Left lung (tissue), 10 donors: ENCODE data around the gene CXXC5. TPM values are rescaled to one million over a fixed set of nuclear protein-coding genes. Genes with fewer than 3 reads are reported as not detected.
A peak's percentile ranks its signal among the peaks of the same experiment; 100 is the strongest.

Experiments used
- ATAC-seq: fragments of 200-7000 bp; cut with Tn5 transposase; one replicate; pipeline ENCODE4 v1.9.1; 2020; ENCODE audit warnings: moderate library complexity
- DNase-seq, 4 donors: peaks; one replicate each; pipeline ENCODE4 v3.0.0-alpha.2; 2013 to 2020
- H3K27ac ChIP-seq, 2 donors: fragments of 200-600 bp; sonication (generic) in 1 of 2; one replicate each; pipeline versions ENCODE4 v1.5.0 to v1.8.0; 2020 to 2021
- H3K27me3 ChIP-seq, 2 donors: fragments of 200-600 bp; sonication (generic) in 1 of 2; one replicate each; pipeline versions ENCODE4 v1.5.0 to v1.8.0; 2020 to 2021
- H3K36me3 ChIP-seq, 2 donors: fragments of 200-600 bp; sonication (generic) in 1 of 2; one replicate each; pipeline versions ENCODE4 v1.5.0 to v1.8.0; 2020 to 2021
- H3K4me1 ChIP-seq, 2 donors: fragments of 200-600 bp; one replicate each; pipeline ENCODE4 v1.8.0; 2021
- H3K4me3 ChIP-seq, 2 donors: fragments of 200-600 bp; sonication (generic) in 1 of 2; one replicate each; pipeline versions ENCODE4 v1.5.0 to v1.8.0; 2020 to 2021; ENCODE audit warnings: mild to moderate bottlenecking in 1 of 2
- H3K9me3 ChIP-seq, 2 donors: fragments of 200-600 bp; sonication (generic) in 1 of 2; one replicate each; pipeline versions ENCODE4 v1.5.0 to v1.8.0; 2020 to 2021
- CTCF ChIP-seq, 2 donors: fragments of 200-600 bp; sonication (generic) in 1 of 2; IDR thresholded peaks; one replicate each; pipeline versions ENCODE4 v1.5.0 to v1.8.0; 2021; ENCODE audit warnings: antibody characterized with exemption in 2 of 2
- intact Hi-C, 2 donors: fragments of 100-400 bp; cut with DNase I; formaldehyde crosslinking; loops; one replicate each; pipeline versions ENCODE4 v1.11.2 to v1.14.2; 2022
- polyA plus RNA-seq, 6 donors: library from polyadenylated mRNA; unstranded; fragments of 120-200 nt; gene quantifications; one replicate each; pipeline ENCODE4 v1.2.1, GENCODE V29; 2013; ENCODE audit not compliant: insufficient read length in 6 of 6
- total RNA-seq, 2 donors: library from RNA; stranded (reverse); fragmentation: NEBNext Ultra II Directional; extraction: Animal tissue kit (Norgen Biotek cat#: 25700); gene quantifications; one replicate each; pipeline ENCODE4 v1.2.1, GENCODE V29; 2021
- donor health status: DM: no; HTN: yes; CAD: no.
- donor health status: DM: no; HTN: no; CAD: no.

The CXXC5 gene
- total and polyA plus RNA-seq, 8 donors = 24.5 to 53.5 (median 40.9) TPM

DNA sequence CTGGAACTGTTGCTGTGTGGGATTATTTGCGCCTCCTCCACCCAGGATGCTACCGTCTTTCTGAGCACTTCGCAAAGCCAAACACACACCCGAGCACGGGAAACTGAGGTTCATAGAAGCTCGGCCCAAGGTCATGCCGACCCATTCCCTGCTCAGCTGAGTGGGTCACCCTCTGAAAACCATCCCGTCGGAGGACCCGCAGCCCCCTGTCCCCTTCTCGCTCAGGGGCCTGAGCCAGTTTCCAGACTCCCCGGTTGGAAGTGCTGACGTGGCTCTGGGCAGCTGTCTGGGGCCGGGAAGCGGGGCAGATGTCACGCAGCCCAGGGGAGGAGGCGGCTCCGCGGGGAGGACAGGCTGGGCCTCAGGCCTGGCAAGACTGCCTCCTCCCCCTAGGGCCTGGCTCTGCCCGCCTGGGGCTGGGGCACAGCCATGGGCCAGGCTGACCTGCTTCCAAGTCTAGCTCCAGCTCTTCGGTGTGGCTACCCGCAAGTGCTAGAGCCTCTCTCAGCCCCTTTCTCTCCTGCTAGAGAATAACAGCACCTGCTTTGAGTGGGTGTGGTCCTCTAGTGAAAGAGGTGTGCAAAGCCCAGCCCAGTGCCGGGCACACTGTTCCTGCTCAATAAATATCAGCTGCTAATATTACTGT is 9.9 kb upstream of the CXXC5 start:
- no peaks in the 10 kb centered on the region for H3K36me3 ChIP-seq
- DNase-seq (peak in 3 of 4 donors; percentile 77 to 92 (median 87)), ATAC-seq (peak; percentile 76)
- no peaks in the 10 kb centered on the region for H3K9me3 ChIP-seq
- no peak for TF ChIP-seq CTCF (IDR thresholded peaks at IDR 0.05)
- peaks cover 35 to 51% of the 10 kb centered on the region in 2 donors for H3K4me1 ChIP-seq
- intact Hi-C loops = loop anchor here (5.0 to 10.0 kb wide), 3 partner anchors 49 to 127 kb away; no protein-coding TSS in a partner anchor
- H3K4me3 ChIP-seq = peak overlapping the region; percentile 29 to 38
- H3K27me3 ChIP-seq = peaks cover 0 to 22% of the 10 kb centered on the region in 2 donors
- H3K27ac ChIP-seq = peak overlapping the region; percentile 75 to 81

DNA sequence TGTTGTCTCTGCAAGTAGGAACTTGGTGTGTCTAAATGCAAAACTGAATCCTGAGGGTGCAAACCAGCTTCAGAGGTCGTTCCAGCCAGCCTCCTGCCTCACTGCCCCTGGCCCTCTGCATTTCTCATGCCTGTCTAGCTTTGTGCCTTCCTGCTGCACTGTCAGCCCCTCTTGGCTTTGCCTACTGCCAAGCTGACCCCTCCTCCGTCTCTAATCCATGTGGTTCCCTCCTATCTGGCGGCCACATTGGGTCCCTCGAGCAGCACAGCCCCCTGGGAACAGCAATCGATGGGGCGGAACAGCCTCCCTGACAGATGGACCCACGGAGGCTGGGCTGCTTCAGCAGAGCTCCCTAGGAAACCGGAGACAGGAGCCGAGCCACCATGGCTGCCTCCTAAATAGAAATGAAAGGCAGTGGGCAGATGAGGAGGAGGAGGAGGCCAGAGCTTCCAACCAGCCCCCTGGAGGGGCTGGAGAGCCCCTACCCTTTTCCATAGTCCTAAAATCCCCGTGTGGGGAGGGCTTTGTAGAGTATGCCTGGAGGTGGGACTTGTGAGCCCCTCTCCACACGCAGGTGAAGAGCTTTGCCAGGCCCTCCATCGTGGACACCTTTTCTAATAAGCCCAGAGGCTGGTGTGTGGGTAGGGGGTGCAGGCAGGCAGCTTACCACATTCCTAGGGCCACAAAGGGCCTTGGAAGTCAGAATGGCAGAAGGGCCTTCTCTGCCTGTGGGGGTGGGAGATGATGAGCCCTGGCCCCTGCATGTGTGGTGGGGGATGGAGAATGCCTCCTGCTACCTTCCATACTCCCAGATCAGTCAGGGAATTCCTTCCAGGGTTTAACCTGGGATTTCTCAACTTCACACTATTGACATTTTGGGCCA is 9.2 kb upstream of the CXXC5 start:
- Histone ChIP-seq H3K27ac (peak overlapping the region; percentile 75 to 81), H3K27me3 (peaks cover 0 to 22% of the 10 kb centered on the region in 2 donors), H3K36me3 (no peaks in the 10 kb centered on the region), H3K9me3 (no peaks in the 10 kb centered on the region), H3K4me3 (no peak overlapping the region), H3K4me1 (peaks cover 35 to 45% of the 10 kb centered on the region in 2 donors)
- intact Hi-C loops = loop anchor here (5.0 to 10.0 kb wide), 3 partner anchors 48 to 126 kb away; no protein-coding TSS in a partner anchor
- ATAC-seq = no peak
- DNase-seq = peak in 1 of 4 donors; percentile 24
- no peak for TF ChIP-seq CTCF (IDR thresholded peaks at IDR 0.05)

- DNase-seq (peak in 1 of 4 donors; percentile 33), ATAC-seq (no peak)
- no peak for TF ChIP-seq CTCF (IDR thresholded peaks at IDR 0.05)
- Histone ChIP-seq H3K27ac (no peak overlapping the region), H3K4me3 (no peak overlapping the region), H3K27me3 (peaks cover 0 to 22% of the 10 kb centered on the region in 2 donors), H3K9me3 (no peaks in the 10 kb centered on the region), H3K4me1 (peaks cover 35 to 45% of the 10 kb centered on the region in 2 donors), H3K36me3 (no peaks in the 10 kb centered on the region)
- intact Hi-C loops = loop anchor here (5.0 to 10.0 kb wide), 3 partner anchors 48 to 125 kb away; no protein-coding TSS in a partner anchor
Observed at GRCh38 chr5:139639619-139640380, 8.3 kb upstream of the CXXC5 start.

- Histone ChIP-seq H3K4me3 (no peak overlapping the region), H3K27ac (no peak overlapping the region), H3K36me3 (no peaks in the 10 kb centered on the region), H3K9me3 (no peaks in the 10 kb centered on the region), H3K4me1 (peaks cover 31 to 37% of the 10 kb centered on the region in 2 donors), H3K27me3 (peaks cover 0 to 25% of the 10 kb centered on the region in 2 donors)
- ATAC-seq = no peak
- peak in 1 of 4 donors; percentile 31 for DNase-seq
- intact Hi-C loops = no loop called here
- no peak for TF ChIP-seq CTCF (IDR thresholded peaks at IDR 0.05)
Observed at GRCh38 chr5:139640421-139641115, 7.6 kb upstream of the CXXC5 start.
